Stimulated activated CD4-positive, alpha-beta T cell treated with anti-CD3 and anti-CD28 coated beads, Interleukin-4, amount 100 ng/mL, for 4 hours (primary cell): Measurements from ENCODE around the gene HCRTR2.
"Not testable (repeated sequence)": the region's sequence is repeated elsewhere in the genome, so short reads cannot be mapped to it uniquely, and the experiment has no call there.

Experiments
- DNase-seq, 2 experiments: peaks; one replicate each; pipeline ENCODE4 v3.0.0-alpha.2; 2020

Gene HCRTR2

GRCh38 chr6:55220961-55221360 lies 46.6 kb downstream of the HCRTR2 start:
- DNase-seq: no peak

DNA sequence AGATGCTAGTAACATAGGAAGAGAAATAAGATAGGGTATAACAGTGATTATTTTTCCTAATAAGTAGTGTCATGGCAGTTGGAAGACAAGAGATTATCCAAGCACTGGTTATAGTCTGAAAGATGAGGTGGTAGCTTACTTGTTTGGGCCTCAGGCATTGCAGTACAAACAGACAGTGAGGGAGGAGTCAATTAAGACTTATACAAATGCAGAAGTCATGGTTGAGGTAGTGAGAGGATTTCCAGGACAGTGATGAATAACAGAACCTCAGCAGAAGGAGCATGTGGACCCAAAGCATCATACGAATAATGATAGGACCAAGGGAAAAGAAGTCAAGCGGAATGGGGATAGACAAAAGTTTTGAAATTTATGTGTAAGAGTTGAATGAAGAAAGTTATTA lies 53.5 kb downstream of the HCRTR2 start:
- no peak for DNase-seq

DNA sequence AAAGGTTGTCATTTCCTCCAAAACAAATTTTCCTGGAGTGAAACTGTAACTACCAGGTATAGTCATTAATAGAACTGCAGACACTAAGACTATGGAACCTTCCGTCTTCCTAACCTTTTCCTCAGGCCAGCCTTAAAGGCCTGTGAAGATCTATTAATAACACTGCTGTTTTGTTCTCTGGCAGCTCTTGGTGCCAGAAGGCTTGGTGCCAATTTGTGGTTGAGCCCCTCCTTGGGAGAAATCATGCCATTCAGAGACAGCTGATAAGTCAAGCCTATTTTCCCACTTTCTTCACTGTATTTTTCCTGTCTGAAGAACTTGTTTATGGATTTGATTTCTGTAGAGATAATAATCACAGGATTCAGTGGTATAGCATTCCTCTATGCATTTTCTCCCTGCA lies 64.8 kb downstream of the HCRTR2 start:
- no peak for DNase-seq

- DNase-seq: not testable (repeated sequence)
These were observed 66.8 kb downstream of the HCRTR2 start for GRCh38 chr6:55240975-55241605.

GRCh38 chr6:55250400-55250799 lies 76.1 kb downstream of the HCRTR2 start:
- DNase-seq: no peak

DNA sequence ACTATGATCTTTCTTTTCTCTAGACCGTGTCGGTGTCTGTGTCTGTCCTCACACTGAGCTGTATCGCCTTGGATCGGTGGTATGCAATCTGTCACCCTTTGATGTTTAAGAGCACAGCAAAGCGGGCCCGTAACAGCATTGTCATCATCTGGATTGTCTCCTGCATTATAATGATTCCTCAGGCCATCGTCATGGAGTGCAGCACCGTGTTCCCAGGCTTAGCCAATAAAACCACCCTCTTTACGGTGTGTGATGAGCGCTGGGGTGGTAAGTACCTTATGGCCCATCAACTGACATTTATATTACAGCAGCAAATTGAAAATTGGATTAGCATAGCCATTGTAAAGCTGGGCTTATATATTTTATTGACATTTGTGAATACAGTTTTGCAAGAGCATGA lies 80.8 kb downstream of the HCRTR2 start:
- DNase-seq: no peak

GRCh38 chr6:55260181-55260580 lies 85.9 kb downstream of the HCRTR2 start:
- DNase-seq: no peak

- no peak for DNase-seq
These were observed 91.2 kb downstream of the HCRTR2 start for GRCh38 chr6:55265409-55266114.

DNA sequence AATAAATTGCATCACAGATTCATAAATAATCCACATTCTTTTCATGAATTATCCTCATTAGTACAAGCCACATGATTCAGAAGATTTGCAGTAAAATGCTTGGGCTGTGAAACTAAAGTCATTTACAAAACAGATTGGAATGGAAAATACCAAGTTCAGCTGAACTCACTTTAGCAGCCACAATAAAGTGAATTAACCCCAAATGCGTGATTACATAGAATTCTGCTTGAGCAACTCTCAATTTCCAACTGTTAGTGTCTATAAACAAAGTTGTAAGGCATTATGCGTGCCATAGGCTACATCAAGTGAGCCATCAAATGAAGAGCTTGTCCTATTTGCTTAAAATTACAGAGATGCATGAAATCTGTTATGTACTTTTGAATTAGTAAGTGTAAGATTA lies 92.6 kb downstream of the HCRTR2 start:
- no peak for DNase-seq

- DNase-seq: no peak
These were observed 102.6 kb downstream of the HCRTR2 start for GRCh38 chr6:55276745-55277530.

DNA sequence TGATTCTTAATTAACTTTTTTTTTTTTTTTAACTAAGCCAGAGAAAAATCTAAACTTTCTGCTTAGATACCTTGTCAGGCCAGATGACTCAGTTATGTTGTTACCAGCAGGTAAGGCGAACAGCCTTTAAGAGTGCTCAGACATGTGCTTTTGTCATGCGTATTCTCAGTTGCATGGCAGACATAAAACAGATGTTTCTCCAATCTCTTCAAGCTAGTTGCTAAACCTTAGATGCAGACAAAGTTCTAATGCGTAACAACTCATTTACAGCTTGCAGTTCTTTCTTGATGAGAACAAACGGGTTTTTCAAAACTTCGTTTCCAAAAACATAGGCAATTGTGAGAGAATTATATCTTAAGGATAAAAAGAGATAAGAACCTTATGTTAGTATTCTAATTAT lies 103.3 kb downstream of the HCRTR2 start:
- DNase-seq: no peak

- no peak for DNase-seq
These were observed 106.9 kb downstream of the HCRTR2 start for GRCh38 chr6:55281215-55281614.

- no peak for DNase-seq
These were observed 107.8 kb downstream of the HCRTR2 start for GRCh38 chr6:55282115-55282514.

GRCh38 chr6:55286824-55287223 lies 112.5 kb downstream of the HCRTR2 start:
- DNase-seq: no peak

DNA sequence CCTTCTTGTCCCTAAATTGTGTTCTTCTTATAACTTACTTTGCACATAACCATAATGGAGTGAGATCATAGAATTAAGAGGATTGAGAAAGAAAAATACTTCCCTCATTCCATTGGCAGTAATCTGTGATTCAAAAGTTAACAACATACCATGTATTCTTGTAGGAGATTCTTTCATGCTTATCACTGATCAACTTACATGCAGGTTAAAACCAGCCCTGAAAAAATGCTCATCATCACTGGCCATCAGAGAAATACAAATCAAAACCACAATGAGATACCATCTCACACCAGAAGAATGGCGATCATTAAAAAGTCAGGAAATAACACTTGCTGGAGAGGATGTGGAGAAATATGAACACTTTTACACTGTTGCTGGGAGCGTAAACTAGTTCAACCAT lies 116.4 kb downstream of the HCRTR2 start:
- DNase-seq: no peak

GRCh38 chr6:55293116-55293515 lies 118.8 kb downstream of the HCRTR2 start:
- no peak for DNase-seq

DNA sequence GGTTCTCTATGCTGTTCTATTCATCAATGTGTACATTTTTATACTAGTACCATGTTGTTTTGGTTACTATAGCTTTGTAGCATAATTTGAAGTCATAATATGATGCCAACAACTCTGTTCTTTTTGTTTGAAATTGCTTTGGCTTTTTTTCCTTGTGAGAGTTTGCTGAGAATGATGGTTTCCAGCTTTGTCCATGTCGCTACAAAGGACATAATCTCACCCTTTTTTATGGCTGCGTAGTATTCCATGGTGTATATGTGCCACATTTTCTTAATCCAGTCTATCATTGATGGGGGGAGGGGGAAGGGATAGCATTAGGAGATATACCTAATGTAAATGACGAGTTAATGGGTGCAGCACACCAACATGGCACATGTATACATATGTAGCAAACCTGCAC lies 122.9 kb downstream of the HCRTR2 start:
- DNase-seq: not testable (repeated sequence)

DNA sequence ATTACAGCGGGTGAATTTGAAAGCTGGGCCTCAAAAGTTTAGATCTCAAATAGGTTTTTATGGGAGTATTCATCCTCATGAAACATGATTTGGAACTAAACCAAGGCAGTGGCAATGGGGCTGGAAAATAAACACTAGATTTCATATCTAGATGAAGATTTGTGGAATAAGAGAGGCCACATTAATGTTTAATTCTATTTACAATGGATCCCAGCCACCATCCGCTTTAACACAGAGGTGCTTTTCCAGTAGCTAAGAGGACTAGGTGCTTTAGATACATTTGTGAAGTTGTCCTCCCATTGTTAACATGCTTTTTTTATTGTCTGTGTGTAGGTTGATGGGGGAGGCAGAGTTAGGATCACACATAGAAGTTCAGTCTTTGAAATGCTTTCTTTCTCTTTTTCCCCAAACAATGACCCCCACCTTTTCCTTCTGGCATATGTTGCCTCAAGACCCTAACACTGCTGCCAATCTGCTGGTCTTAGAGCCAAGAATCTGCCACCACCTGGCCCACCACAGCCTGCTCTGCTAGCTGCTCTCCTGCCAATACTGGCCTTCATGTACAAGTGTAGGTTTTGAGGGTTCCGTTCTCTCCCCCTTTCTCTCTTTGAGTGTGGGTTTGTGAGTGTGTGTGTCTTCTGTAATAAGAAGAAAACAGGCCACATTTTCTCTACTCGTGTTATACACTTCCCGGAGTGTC lies 125.1 kb downstream of the HCRTR2 start:
- no peak for DNase-seq

GRCh38 chr6:55304747-55305146 lies 130.4 kb downstream of the HCRTR2 start:
- no peak for DNase-seq

GRCh38 chr6:55319961-55320695 lies 145.8 kb downstream of the HCRTR2 start:
- no peak for DNase-seq

GRCh38 chr6:55320696-55321086 lies 146.4 kb downstream of the HCRTR2 start:
- DNase-seq: no peak

DNA sequence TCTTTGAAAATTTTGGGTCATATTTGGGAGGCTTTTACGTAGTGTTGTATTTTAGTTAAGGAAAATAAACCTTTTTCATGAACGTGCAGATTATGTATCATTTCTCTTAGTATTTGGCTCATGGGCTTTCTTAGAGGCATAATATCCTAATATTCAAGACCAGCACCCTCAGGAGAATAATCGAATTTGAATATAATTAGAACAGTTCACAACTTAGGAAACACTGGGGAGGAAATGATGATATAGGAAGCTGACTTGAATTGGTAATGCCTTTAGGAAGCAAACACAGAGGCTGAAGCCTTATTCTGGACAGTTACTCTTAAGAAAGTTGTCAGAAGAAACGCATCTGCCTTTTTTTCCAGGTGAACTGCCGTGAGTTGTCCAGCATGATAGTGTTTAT lies 152.9 kb downstream of the HCRTR2 start, which contains the start of gene GFRAL:
Gene GFRAL (plus strand): TSS at position 301 of the 400 bp plus-strand sequence. CDS start 86 bp downstream, at position 387.
- DNase-seq: no peak
